SK-N-SH treated with all-trans-retinoic acid at 6 μM for 48 hours (cell line): ENCODE results near the gene PARP16.

ENCODE experiments used
- BACH2 ChIP-seq: fragments of 250-450 bp; sonication (Bioruptor Pico); IDR thresholded peaks from 2 replicates; pipeline ENCODE4 v1.9.0; 2021; ENCODE audit warnings: mild to moderate bottlenecking, borderline replicate concordance
- CREB5 ChIP-seq: fragments of 250-450 bp; sonication (Bioruptor Pico); IDR thresholded peaks from 2 replicates; pipeline ENCODE4 v1.5.1; 2020; ENCODE audit warnings: low read depth, mild to moderate bottlenecking, moderate library complexity
- CSDC2 ChIP-seq: fragments of 250-450 bp; sonication (Bioruptor Pico); IDR thresholded peaks from 2 replicates; pipeline ENCODE4 v1.5.0; 2020; ENCODE audit warnings: mild to moderate bottlenecking, moderate library complexity
- ESRRG ChIP-seq: fragments of 250-450 bp; sonication (Bioruptor Pico); IDR thresholded peaks from 2 replicates; pipeline ENCODE4 v1.6.1; 2021; ENCODE audit warnings: mild to moderate bottlenecking
- OSR1 ChIP-seq: fragments of 250-450 bp; sonication (Bioruptor Pico); IDR thresholded peaks from 2 replicates; pipeline ENCODE4 v1.8.0; 2022; ENCODE audit warnings: moderate library complexity, mild to moderate bottlenecking, inconsistent platforms
- PPARA ChIP-seq: fragments of 250-450 bp; sonication (Bioruptor Pico); IDR thresholded peaks from 2 replicates; pipeline ENCODE4 v1.5.0; 2020; ENCODE audit warnings: mild to moderate bottlenecking, borderline replicate concordance
- RARB ChIP-seq: fragments of 250-450 bp; sonication (Bioruptor Pico); IDR thresholded peaks from 2 replicates; pipeline ENCODE4 v1.8.0; 2021; ENCODE audit warnings: mild to moderate bottlenecking, moderate library complexity
- SNAI2 ChIP-seq: fragments of 250-450 bp; sonication (Bioruptor Pico); IDR thresholded peaks from 2 replicates; pipeline ENCODE4 v1.5.0; 2020; ENCODE audit warnings: mild to moderate bottlenecking, moderate library complexity
- ZC3H10 ChIP-seq: fragments of 250-450 bp; sonication (Bioruptor Pico); IDR thresholded peaks from 2 replicates; pipeline ENCODE4 v1.5.1; 2021; ENCODE audit warnings: mild to moderate bottlenecking, moderate library complexity
- ZFP3 ChIP-seq: fragments of 250-450 bp; sonication (Bioruptor Pico); IDR thresholded peaks from 2 replicates; pipeline ENCODE4 v1.5.0; 2020; ENCODE audit warnings: mild to moderate bottlenecking, moderate library complexity
- ZNF565 ChIP-seq: fragments of 450-650 bp; formaldehyde crosslinking; conservative IDR thresholded peaks from 2 replicates; pipeline ENCODE4 v1.5.0; 2020; ENCODE audit warnings: low read depth, mild to moderate bottlenecking, moderate library complexity
- ZNF70 ChIP-seq: fragments of 450-650 bp; formaldehyde crosslinking; IDR thresholded peaks from 2 replicates; pipeline ENCODE4 v1.5.0; 2020; ENCODE audit warnings: mild to moderate bottlenecking, moderate library complexity
- ZNF8 ChIP-seq: fragments of 450-650 bp; formaldehyde crosslinking; IDR thresholded peaks from 2 replicates; pipeline ENCODE4 v1.5.0; 2020; ENCODE audit warnings: mild to moderate bottlenecking, moderate library complexity
- TF ChIP-seq, protein P1 (sequence below): fragments of 250-450 bp; sonication (Bioruptor Pico); IDR thresholded peaks from 2 replicates; pipeline ENCODE4 v1.8.0; 2020; ENCODE audit warnings: mild to moderate bottlenecking, moderate library complexity, borderline replicate concordance

GRCh38 chr15:65285291-65286068 is 1.2 kb downstream of the PARP16 start:
- TF ChIP-seq RARB (CRISPR knock-in tag) (no peak), SNAI2 (CRISPR knock-in tag) (no peak), OSR1 (no peak), ZNF70 (CRISPR knock-in tag) (no peak), CREB5 (no peak), ZC3H10 (CRISPR knock-in tag) (no peak), ZNF8 (CRISPR knock-in tag) (no peak), ZNF565 (CRISPR knock-in tag) (no peak), PPARA (CRISPR knock-in tag) (no peak), ZFP3 (CRISPR knock-in tag) (no peak), BACH2 (CRISPR knock-in tag) (no peak), CSDC2 (CRISPR knock-in tag) (no peak), ESRRG (CRISPR knock-in tag) (no peak)
- TF ChIP-seq, protein P1, sequence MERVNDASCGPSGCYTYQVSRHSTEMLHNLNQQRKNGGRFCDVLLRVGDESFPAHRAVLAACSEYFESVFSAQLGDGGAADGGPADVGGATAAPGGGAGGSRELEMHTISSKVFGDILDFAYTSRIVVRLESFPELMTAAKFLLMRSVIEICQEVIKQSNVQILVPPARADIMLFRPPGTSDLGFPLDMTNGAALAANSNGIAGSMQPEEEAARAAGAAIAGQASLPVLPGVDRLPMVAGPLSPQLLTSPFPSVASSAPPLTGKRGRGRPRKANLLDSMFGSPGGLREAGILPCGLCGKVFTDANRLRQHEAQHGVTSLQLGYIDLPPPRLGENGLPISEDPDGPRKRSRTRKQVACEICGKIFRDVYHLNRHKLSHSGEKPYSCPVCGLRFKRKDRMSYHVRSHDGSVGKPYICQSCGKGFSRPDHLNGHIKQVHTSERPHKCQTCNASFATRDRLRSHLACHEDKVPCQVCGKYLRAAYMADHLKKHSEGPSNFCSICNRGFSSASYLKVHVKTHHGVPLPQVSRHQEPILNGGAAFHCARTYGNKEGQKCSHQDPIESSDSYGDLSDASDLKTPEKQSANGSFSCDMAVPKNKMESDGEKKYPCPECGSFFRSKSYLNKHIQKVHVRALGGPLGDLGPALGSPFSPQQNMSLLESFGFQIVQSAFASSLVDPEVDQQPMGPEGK (CRISPR knock-in tag): no peak
